NCI-H2196 treated with DMSO at 0.1 percent for 48 hours (cell line): Measurements from ENCODE around the gene RNF213.

Experiments used
- DNase-seq: peaks from one replicate; lab custom pipeline; 2025; ENCODE audit not compliant: unreplicated experiment; lab: John Stamatoyannopoulos, UW

The RNF213 gene

GRCh38 chr17:80429356-80430275 is 169.0 kb downstream of the RNF213 start:
- DNase-seq = no peak

GRCh38 chr17:80430446-80431245 is 170.0 kb downstream of the RNF213 start:
- DNase-seq = no peak

- no peak for DNase-seq
Observed at GRCh38 chr17:80431246-80432195, 170.9 kb downstream of the RNF213 start.

DNA sequence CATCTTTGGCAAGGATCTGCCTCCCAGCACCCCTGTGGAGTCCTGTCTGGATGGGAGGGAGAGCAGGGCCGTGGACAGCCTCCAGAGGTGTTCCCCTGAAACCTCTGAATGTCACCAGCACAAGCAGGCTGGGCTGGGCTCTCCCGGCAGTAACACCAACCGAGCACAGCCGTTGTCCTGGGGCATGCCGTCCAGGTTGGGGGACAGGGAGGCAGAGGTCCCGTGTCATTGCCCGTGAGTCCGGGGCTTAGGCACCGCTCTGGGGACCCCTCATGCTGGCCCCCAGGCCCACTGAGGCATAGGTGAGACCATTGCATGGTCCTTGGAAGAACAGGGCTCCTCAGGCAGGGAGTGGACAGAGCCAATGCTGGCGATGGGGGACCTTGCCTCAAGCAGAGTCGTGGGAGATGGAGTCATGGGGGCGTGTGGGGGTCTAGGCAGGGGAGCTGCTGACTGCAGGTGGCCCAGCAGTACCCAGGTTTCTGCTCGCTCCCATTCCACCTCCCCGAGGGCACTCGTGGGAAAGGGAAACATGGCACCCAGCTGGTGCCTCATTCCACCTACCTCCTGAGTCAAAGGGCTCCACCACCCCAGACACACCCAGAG is 171.8 kb downstream of the RNF213 start:
- DNase-seq = no peak

DNA sequence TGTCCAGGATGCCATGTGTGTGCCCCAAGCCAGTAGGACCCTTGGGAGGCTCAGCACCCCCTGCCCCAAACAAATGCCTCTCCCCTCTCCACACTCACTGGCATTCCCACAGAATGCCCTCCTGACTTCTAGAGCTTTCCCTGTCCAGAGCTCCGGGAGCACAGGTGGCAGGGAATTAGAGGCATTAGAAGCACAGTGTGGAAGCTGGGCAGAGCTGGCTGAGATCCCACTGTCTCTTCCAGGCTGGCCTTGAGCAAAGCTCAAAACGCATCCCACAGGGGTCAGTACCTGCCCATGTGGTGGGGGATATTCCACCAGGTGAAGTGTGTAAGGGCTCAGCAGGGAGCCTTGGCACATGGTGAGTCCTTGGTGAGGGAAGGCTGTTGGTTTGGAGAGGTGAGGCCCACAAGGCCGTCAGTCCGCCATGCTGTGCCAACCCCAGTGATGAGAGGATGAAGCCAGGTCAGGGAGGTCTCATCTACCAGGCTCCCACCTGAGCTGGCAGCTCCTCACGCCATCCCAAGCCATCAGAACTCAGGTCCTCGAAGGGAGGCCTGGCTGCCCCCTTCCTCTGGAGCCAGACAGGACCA is 172.4 kb downstream of the RNF213 start:
- DNase-seq = no peak

GRCh38 chr17:80433916-80434666 is 173.4 kb downstream of the RNF213 start:
- no peak for DNase-seq

- no peak for DNase-seq
Observed at GRCh38 chr17:80437532-80437931, 176.9 kb downstream of the RNF213 start.

- no peak for DNase-seq
Observed at GRCh38 chr17:80438806-80439205, 178.2 kb downstream of the RNF213 start.

DNA sequence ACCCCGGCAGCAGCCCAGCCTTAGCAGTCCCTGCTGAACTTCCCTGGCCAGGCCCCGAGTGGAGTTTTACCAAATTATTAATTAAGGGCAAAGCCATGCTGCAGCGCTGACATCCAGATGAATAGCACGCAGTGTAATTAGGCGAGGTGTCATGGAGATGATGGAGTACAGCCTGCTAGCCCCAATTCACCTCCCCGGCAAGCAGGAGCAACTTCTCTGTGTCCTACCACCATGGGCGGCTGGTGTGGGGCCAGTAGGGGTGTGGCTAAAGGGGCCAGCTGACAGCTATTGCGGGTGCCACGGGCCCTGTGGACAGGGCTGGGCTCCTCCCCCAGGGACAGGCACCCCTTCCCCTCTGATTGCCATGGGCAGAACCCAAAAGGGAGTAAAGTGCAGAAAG is 178.8 kb downstream of the RNF213 start:
- DNase-seq = no peak

DNA sequence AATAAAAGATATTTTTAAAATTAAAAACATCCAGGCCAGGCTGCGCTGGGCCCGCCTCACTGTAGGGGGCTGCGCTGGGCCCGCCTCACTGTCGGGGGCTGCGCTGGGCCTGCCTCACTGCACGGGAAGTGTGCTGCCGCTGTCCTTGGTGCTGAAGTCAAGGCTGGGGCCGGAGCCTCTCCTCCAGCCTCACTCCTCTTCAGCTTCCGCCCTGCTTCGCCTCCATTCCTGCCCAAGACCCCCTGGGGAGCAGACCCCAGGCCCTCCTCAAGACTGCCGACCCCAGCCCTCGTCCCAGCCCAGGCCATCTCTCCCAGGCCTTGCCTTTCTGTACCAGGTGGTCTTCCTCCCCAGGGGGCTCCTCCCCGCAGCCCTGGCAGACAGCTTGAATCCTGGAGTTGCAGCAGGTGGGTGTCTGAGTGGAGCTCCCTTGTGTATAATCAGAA is 180.5 kb downstream of the RNF213 start:
- DNase-seq = no peak

GRCh38 chr17:80441598-80442322 is 181.1 kb downstream of the RNF213 start:
- DNase-seq = no peak

DNA sequence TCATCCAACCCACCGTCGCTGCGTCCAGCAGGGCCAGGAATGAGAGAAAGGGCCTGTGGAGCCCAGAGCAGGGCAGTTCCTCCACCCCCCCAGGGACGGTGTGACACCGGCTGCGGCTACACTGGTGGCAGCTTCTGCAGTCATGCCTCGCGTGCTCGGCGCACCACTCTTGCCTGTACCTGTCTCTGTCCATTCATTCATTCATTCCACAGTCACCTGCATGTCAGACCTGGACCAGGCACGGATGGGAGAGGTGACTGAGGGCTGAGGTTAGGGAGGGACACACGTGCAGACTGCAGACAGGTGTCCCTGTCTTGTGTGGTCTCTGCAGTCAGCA is 181.6 kb downstream of the RNF213 start:
- DNase-seq = no peak

DNA sequence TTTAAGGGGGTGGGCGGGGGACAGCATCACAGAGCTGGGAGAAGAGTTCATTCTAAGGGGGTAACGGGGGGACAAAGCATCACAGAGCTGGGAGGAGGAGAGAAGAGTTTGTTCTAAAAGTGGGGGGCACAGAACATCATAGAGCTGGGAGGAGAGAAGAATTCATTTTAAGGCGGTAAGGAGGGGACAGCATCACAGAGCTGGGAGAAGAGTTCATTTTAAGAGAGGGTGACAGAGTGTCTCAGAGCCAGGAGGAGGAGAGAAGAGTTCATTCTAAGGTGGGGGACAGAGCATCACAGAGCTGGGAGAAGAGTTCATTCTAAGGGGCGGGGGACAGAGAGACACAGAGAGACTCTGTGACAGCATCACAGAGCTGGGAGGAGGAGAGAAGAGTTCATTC is 182.1 kb downstream of the RNF213 start:
- no peak for DNase-seq

GRCh38 chr17:80443498-80443897 is 182.8 kb downstream of the RNF213 start:
- no peak for DNase-seq

- DNase-seq = no peak
Observed at GRCh38 chr17:80443916-80444643, 183.4 kb downstream of the RNF213 start.

DNA sequence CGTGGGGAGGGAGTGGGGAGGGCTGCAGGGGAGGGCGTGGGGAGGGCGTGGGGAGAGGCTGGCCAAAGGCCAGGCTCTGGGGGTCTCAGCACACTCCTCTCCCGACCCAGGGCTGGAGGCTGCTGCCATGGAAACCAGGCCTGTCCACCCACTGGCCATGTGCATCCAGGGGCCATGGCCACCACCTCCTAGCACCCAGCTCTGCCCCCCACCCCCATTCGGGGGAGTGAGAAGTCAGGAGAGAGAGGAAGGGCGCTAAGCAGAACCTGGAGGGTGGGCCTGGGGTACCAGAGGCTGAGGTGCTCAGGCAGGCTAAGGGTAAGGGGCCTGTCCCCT is 184.0 kb downstream of the RNF213 start:
- DNase-seq = no peak

GRCh38 chr17:80445007-80445725 is 184.5 kb downstream of the RNF213 start:
- DNase-seq = no peak

DNA sequence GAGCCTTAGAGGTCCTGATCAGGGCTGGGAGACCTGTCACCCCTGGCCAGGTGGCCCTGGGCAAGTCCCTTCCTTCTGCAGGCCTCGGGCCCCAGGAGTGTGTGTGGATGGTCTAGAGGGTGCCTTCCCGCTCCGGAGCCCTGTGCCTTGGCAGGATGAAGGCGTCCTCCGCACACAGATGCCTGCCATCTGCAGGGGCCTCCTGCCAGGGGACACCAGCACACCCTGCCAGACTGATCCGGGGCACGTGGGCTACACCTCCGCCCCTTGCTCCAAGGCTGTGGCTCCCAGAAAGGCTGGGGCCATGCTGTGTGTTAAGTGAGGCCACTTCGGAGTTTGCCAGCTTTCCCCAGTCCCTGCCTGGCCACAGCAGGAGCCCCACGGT is 185.1 kb downstream of the RNF213 start:
- DNase-seq = no peak
